HG03575 (cell line): Measurements from ENCODE around the gene FBXO24.
"Not testable (repeated sequence)": the region's sequence is repeated elsewhere in the genome, so short reads cannot be mapped to it uniquely, and the experiment has no call there.

Experiments used
- ATAC-seq: cut with Tn5 transposase; IDR thresholded peaks from one replicate; pipeline ENCODE4 v1.9.1; 2021; ENCODE audit not compliant: unreplicated experiment, insufficient number of reproducible peaks, low FRiP score; ENCODE audit errors: extremely low read depth

FBXO24 gene, protein sequence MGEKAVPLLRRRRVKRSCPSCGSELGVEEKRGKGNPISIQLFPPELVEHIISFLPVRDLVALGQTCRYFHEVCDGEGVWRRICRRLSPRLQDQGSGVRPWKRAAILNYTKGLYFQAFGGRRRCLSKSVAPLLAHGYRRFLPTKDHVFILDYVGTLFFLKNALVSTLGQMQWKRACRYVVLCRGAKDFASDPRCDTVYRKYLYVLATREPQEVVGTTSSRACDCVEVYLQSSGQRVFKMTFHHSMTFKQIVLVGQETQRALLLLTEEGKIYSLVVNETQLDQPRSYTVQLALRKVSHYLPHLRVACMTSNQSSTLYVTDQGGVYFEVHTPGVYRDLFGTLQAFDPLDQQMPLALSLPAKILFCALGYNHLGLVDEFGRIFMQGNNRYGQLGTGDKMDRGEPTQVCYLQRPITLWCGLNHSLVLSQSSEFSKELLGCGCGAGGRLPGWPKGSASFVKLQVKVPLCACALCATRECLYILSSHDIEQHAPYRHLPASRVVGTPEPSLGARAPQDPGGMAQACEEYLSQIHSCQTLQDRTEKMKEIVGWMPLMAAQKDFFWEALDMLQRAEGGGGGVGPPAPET

DNA sequence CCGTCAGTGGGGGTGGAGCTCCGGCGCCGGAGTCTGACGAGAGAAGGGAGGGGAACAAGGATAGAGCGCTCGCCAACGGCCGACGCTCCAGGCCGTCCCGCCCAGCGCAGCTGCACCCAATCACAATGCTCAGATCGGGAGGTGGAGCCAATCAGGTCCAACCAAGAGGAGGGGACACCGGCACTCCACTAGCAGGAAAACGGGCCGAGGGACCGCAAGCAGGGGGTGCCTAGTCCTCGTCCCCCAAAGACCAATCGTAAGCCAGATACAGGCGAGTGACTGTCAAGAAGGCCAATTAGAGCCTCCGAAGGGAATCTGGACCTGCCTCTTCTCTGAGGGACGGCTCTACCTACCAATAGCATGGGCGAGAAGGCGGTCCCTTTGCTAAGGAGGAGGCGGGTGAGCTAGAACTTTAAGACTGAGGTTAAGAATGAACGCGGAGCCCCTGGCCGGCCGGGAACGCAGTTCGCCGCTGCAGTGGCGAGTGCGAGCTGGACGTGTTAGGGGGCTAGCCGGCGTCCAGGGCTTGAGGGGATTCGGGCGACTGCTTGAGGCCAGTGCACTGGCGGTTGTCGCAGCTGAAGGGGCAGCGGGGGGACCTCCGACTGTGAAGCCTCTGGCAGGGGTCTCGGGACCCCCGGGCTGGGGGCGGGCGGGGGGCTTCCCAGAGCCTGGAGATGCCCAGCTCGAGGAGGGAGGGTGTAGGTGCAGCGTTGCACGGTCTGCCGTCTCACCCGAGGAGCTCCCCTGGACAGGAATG, at the start of gene FBXO24:
Gene FBXO24, plus strand, starts transcription at position 63 of the 760 bp plus-strand sequence. Its CDS starts 298 bp downstream, at position 361.
- ATAC-seq, result peak; percentile 80

DNA sequence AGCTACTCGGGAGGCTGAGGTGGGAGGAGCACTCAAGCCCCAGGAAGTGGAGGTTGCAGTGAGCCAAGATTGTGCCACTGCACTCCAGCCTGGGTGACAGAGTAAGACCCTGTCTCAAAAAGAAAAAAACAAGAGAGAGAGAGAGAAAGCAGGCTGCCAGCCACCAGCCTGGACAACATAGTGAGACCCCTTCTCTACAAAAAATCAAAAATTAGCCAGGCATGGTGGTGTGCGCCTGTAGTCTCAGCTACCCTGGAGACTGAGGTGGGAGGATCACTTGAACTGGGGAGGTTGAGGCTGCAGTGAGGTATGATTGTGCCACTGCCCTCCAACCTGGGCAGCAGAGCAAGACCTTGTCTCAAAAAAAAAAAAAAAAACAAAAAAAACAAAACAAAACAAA, 49.4 kb upstream of the FBXO24 start:
- not testable (repeated sequence) for ATAC-seq

DNA sequence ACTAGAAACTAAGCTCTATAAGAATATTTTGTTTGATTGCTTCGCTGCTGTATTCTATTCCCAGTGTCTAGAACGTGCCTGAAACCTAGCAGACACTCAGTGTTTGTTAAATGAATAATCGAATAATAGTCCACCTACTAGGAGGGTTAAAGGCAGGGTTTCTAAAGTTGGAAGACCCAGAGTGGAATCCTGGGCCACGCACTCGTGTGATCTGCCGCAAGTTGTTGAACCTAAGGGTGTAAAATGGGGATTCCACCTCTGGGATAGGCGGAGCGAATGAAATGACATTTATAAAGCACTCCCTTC, 47.8 kb upstream of the FBXO24 start:
- ATAC-seq, result no peak

DNA sequence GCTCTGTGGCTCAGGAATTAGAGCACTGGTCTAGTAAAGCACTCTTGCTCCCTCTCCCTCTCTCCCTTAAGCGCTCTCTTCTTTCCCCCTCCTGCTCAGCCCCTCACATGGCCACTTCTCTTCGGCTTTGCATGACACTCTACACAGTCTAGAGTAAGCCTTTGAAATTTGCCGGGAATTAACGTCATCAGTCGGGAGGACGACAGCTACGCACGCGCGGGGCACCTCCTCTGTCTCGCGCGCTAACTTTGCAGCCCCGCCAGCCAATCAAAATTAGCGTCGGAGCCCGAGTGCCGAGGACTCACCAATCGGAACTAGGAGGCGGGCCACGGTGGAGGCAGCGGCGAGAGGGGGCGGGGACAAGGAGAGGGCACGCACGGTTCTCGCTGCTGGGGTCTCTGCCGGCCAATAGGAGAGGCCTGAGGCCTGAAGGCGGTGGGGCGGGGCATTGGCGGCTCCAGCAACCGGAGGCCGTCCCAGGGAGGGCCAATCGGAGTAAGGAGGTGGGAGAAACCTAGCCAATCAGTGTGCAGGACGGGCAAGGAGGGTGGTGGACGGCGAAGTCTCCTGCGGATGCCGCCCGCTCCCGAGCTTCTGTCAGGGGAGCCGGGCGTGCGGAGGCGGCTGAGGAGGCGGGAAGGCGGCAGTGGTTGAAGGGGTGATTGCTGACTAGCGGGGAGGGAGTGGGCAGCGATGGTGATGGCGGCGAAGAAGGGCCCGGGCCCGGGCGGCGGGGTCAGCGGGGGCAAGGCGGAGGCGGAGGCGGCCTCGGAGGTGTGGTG, 47.3 kb upstream of the FBXO24 start, which contains the start of gene AGFG2:
Gene AGFG2, plus strand, starts transcription at position 550 of the 782 bp plus-strand sequence. Its CDS starts 144 bp downstream, at position 694.
- peak; percentile 61 for ATAC-seq

DNA sequence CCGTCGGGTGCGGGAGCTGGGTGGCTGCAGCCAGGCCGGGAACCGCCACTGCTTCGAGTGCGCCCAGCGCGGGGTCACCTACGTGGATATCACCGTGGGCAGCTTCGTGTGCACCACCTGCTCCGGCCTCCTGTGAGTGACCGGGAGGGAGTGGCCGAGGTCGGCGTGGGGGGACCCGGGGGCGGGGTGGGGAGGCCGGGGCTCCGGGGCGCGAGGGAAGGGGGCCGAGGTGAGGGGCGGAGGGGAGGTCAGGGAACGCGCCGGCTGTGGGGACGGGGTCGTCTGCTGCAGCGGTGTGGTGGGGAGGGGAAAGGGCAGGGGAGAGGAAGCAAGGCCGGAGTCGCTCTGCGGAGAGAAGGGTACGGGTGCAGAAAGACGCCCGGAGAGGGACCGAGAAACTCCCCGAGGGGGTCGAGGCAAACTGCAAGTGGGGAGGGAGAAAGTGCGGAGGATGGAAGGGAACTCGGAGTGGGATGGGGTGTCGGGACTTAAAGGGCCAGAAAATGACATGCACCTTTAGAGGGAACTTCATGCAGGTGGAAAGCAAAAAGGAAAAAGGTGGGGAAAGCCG, 46.6 kb upstream of the FBXO24 start:
- ATAC-seq, result no peak

DNA sequence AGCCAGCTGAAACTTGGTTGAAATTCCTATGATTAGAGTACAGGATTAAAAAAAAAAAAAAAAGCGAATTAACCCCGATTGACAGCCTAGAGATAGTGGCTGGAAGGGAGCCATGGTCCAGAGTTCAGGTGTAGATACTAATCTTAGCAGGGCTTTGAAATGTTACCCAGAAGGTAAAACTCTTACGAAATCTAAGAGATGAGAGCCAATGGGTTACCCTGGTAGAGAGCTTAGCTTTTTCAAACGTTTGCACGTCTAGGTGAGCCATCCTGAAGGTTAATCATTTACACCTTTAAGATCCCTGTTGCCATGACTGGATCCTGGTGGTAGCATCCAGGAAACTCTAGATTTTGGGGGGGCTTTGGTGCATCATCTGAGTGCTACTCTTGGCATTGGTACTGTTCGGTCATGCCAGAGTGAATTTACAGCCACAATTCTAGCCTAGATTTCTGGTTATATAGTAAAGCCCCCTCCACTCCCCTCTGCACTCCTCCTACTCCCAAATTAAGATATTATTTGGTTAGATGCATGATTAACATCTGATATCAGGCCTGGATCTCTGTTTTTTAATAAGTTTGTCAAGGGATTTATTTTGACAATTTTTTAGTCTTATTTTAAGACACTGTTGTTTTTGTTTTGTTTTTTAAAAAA, 45.9 kb upstream of the FBXO24 start:
- no peak for ATAC-seq

DNA sequence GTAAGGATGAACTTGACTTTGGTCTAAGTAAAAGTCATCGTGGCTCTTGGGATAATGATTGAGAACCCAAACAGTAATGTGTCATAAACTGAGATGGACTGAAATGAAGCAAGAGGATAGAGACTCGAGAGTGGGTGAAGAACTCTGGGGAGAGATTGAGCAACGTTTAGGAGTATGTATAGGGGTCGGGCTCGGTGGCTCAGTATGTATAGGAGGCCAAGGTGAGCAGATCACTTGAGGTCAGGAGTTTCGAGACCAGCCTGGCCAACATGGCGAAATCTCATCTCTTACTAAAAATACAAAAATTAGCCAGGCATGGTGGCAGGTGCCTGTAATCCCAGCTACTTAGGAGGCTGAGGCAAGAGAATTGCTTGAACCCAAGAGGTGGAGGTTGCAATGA, 44.8 kb upstream of the FBXO24 start:
- ATAC-seq, result not testable (repeated sequence)

DNA sequence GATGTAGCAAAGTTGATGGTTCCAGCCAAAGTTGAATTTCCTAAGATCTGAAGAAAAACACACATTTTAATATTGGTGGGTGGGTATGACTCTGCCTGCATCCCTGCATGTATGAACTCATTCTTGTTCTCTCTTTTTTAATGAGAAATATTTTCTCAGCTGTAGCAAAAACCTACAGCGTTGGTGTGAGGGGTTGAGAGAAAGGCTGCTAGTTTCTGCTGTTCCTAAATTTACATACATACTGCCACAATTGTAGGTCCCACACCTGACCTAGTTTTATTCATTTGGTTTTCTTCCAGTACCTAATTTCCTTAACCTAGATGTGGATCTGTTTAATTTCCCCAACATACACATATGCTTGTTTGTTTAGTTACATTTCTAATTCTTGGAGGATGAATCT, 42.5 kb upstream of the FBXO24 start:
- ATAC-seq, result no peak

DNA sequence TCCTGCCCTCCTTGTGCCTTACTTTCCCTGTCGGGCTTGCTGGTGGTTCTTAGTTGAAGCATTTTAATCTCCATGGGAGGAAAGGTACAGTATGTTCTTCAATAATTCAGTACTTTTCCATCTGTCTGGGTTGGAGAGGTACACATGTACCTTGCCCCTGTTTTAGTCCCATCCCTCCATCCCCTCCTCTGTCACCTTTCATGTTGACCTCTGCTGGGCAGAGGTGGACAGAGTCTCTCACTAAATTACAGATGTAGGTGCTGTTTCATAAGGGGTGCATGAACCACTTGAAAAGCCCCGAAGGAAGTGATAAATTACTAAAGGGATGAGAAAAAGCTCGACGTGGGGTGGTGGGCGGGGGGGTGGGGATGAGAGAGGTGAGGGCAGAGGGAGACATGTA, 41.7 kb upstream of the FBXO24 start:
- no peak for ATAC-seq

DNA sequence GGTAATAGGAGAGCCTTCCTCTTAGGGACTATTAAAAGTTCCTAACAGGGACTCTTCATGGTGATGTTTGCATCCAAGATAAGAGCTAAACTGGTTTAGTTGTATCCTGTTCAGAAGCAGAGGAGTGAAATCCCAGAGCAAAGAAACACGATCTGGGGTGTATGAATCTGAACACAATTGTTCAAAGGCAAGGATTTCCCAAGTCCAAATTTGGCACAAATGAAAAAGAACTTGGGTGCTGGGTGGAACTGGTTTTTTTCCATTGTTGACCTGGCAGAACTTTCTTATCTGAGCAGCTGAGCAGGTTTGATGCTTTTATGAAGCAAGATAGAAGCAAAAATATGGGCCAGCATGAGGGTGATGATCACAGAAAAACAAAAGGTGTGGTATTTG, 41.2 kb upstream of the FBXO24 start:
- ATAC-seq, result no peak

DNA sequence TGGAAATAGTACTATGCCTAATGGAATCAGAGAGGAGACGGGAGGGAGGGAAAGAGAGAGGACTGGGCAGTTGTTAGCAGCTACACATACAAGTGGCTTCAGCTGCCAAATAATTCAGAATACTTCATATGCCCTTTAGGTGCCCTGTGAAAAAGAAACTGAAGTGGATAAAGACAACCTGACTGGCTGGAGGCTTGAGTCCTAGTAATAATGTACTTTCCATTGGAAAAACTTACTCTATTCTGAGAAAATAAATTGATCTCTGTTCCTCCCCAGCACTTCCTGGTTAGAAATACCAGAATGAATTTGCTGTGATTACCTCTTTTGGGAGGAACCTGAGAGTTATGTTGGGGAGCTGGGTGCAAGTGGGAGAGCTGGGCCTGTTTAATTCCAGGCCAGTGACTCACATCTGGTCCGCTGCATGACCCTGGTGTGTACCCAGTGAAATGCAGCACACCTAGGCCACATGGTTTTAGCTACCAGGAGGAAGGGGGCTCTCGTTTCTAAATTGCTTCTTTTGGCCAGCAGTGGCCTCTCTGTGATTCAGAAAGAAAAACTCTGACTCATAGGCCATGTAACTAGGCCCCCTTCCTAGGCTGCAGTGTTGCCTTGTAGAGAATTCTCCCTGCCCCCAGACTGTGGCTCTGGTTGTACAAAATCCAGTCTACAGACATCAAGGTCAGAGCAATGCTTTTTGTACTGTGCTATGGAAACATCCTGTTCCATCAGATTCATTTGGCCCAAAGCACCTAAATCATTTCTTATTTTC, 40.6 kb upstream of the FBXO24 start:
- ATAC-seq, result no peak

DNA sequence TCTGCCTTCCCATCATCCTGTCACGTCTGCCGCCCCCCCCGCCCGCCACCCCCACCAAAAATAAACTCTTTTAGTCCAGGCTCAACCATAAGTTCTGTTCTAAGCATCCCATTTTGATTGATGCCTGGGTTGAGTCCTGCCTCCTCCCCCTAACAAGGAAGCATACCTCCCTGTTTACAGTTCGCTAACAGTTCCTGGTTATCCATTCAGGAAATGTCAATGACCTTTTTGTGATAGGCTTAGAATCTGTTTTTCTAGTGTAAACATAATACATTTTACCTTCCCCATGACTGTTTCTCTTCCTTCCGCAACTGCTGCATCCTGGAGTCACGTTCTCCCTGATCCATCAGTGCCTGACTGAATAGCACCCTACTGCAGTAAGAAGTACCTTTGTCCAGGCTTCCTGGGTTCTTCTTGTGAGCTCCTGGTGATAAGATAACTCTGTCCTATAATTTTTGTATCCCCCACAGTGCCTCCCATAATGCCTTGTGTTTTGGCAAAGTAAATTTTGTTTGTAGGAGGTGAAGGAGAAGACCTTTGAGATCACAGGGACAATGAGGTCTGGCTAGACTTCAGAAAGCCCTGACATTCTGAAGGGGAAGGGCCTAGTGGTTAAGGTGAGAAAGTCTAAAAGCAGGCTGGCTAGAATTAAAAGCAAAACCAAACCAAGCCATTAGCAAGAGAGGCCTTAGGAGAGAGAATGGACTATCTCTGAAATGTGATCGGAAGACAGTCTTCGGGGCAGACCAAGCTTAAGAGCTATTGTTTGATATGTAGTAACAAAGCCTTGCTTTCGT, 39.8 kb upstream of the FBXO24 start:
- no peak for ATAC-seq

DNA sequence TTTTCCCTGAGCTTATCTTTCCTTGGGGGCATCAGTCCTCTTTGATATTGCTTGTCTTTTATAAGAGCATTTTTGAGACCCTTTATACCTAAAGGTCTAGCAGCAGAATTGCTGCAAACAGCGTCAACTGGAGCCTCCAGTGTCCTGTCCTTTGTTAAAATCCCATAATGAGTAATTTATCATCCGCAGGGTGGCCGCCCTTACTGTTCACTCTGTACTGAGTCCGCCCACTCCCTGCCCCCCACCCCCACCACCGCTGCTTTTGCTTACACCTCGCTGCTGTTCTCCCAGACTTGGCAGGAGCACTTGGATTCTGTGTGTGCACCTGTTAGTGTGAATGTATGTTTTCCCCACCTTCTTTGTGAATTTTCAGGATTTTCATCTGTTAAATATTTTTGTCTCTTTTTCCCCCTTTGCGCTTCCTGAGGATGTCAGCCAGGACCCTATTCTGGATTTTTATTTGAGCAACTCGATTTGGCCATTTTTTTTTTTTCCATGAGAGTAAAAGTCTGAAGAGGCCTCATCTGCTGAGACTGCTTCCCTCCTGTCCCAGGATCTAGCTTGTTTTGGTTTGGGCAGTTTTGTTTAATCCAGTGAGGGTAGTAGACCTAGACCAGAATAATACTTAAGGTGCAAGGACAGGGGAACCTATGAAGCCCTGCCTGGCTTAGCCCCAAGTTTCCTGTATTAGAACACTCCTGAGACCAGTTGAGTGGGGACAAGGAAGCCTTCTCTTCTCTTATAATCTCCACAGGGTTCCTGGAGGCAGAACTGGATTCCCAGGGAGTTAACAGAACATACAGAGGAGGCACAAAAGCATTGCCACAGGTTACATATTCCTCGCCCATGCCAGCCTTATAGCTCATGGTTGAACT, 39.0 kb upstream of the FBXO24 start:
- no peak for ATAC-seq

DNA sequence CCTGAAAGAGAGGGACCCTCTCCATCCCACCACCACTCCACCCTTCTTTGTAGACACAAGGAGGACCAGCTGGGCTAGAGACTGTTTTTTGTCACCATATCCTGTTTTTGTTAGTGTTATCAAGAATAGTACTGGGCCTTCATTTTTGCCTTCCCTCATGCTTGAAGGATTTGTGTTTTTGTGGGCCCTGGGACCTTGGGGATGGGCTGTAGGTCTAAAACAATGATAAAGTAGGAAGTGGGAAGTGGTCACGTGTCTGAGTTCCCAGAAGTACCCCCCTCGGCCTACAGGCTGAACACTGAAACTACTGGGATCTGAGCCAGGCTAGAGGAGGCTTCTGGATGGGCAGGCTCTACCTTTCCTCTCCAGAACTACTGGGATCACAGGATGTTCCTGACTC, 38.3 kb upstream of the FBXO24 start:
- no peak for ATAC-seq

DNA sequence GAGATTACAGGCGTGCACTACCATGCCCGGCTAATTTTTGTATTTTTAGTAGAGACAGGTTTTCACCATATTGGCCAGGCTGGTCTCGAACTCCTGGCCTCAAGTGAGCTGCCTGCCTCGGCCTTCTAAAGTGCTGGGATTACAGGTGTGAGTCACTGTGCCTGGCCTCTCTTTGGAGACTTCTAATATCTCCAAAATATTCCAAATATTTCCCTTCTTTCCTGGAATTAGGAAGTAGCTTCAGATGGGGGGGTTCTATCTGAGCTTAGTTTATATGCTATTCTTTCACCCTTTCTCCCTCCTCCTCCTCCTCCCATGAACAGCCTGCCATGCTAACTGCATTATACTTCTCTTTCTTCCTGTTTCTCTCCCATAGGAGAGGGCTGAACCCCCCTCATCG, 37.7 kb upstream of the FBXO24 start:
- not testable (repeated sequence) for ATAC-seq

DNA sequence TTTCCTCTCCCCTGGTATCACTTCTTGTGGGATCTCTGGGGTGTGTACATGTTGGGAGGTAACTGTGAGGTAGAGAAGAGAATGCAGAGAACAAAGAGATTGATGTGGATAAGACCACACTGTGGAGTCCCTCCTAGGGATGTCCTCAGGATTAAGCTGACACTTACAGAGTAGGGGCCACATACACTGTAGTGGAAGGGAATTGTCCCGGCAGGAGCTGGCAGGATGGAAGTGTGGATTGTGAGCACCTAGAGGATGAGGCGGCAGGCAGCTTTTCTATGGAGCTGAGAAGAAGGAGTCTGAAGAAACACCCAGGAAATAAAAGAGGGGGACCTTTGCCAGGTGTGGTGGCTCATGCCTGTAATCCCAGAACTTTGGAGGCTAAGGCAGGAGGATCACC, 33.6 kb upstream of the FBXO24 start:
- no peak for ATAC-seq
